Mesenchymal stem cell (in vitro differentiated cells and primary cell): ENCODE measurements around the gene DGCR6.
"Not testable (repeated sequence)": the region's sequence is repeated elsewhere in the genome, so short reads cannot be mapped to it uniquely, and the experiment has no call there.

Source experiments
- DNase-seq: peaks from one replicate; pipeline ENCODE4 v3.0.0-alpha.2; 2013
- H2AFZ ChIP-seq: one replicate; pipeline ENCODE4 v1.6.1; 2013; ENCODE audit warnings: low read depth, mild to moderate bottlenecking, control low read depth, inconsistent platforms, low read length, moderate library complexity
- H2AK5ac ChIP-seq: 2 replicates; pipeline ENCODE4 v1.6.1; 2013; ENCODE audit warnings: low read length, moderate library complexity, mild to moderate bottlenecking, inconsistent platforms; ENCODE audit not compliant: severe bottlenecking
- H2BK120ac ChIP-seq: one replicate; pipeline ENCODE4 v1.6.1; 2013; ENCODE audit warnings: low read depth, mild to moderate bottlenecking, inconsistent platforms, low read length, moderate library complexity
- H2BK12ac ChIP-seq, 2 experiments: one replicate each; pipeline ENCODE4 v1.6.1; 2013; ENCODE audit warnings: inconsistent platforms in 2 of 2, low read length in 2 of 2, mild to moderate bottlenecking in 2 of 2, moderate library complexity in 2 of 2, control low read depth in 1 of 2
- H2BK15ac ChIP-seq: one replicate; pipeline ENCODE4 v1.6.1; 2013; ENCODE audit warnings: mild to moderate bottlenecking, low read depth, inconsistent platforms; ENCODE audit not compliant: poor library complexity, severe bottlenecking
- H2BK5ac ChIP-seq: 2 replicates; pipeline ENCODE4 v1.6.1; 2013; ENCODE audit warnings: low read depth, mild to moderate bottlenecking, low read length, control low read depth, inconsistent platforms; ENCODE audit not compliant: poor library complexity, severe bottlenecking
- H3K14ac ChIP-seq, 2 experiments: one replicate each; pipeline ENCODE4 v1.6.1; 2013; ENCODE audit warnings: inconsistent platforms in 2 of 2, low read length in 2 of 2, control low read depth in 1 of 2, mild to moderate bottlenecking in 1 of 2, moderate library complexity in 1 of 2
- H3K18ac ChIP-seq, 2 experiments: one replicate each; pipeline ENCODE4 v1.6.1; 2013; ENCODE audit warnings: inconsistent platforms in 2 of 2, low read length in 2 of 2, control low read depth in 1 of 2, low read depth in 1 of 2, mild to moderate bottlenecking in 1 of 2
- H3K23ac ChIP-seq, 2 experiments: one replicate each; pipeline ENCODE4 v1.6.1; 2013; ENCODE audit warnings: inconsistent platforms in 2 of 2, low read length in 2 of 2, mild to moderate bottlenecking in 2 of 2, moderate library complexity in 2 of 2, control low read depth in 1 of 2
- H3K27ac ChIP-seq: 2 replicates; pipeline ENCODE4 v1.5.1; 2013; ENCODE audit warnings: mild to moderate bottlenecking, moderate library complexity, low read length, control low read depth, inconsistent platforms; ENCODE audit not compliant: poor library complexity, severe bottlenecking
- H3K27me3 ChIP-seq, 2 experiments: 2 replicates each; pipeline versions ENCODE4 v1.6.1 to v1.7.0; 2013; ENCODE audit warnings: low read length in 2 of 2, mild to moderate bottlenecking in 2 of 2, moderate library complexity in 2 of 2, control low read depth in 1 of 2, inconsistent platforms in 1 of 2; ENCODE audit not compliant: control insufficient read depth in 1 of 2, insufficient read depth in 1 of 2
- H3K36me3 ChIP-seq, 2 experiments: 2 replicates each; pipeline versions ENCODE4 v1.6.1 to v1.7.0; 2013; ENCODE audit warnings: low read length in 2 of 2, control low read depth in 1 of 2, inconsistent platforms in 1 of 2, low read depth in 1 of 2, mild to moderate bottlenecking in 1 of 2; ENCODE audit not compliant: insufficient read depth in 2 of 2, control insufficient read depth in 1 of 2
- H3K4ac ChIP-seq, 2 experiments: one replicate each; pipeline ENCODE4 v1.6.1; 2013; ENCODE audit warnings: inconsistent platforms in 2 of 2, low read length in 2 of 2, mild to moderate bottlenecking in 2 of 2, moderate library complexity in 2 of 2, control low read depth in 1 of 2, low read depth in 1 of 2
- H3K4me1 ChIP-seq: 2 replicates; pipeline ENCODE4 v1.6.1; 2013; ENCODE audit warnings: low read depth, low read length, control low read depth; ENCODE audit not compliant: control insufficient read depth, insufficient read depth
- H3K4me2 ChIP-seq: 2 replicates; pipeline ENCODE4 v1.6.1; 2013; ENCODE audit warnings: low read length, mild to moderate bottlenecking, inconsistent platforms; ENCODE audit not compliant: poor library complexity, severe bottlenecking
- H3K4me3 ChIP-seq, 2 experiments: 2 replicates each; pipeline versions ENCODE4 v1.5.1 to v1.7.0; 2013; ENCODE audit warnings: low read length in 2 of 2, mild to moderate bottlenecking in 2 of 2, control low read depth in 1 of 2, low read depth in 1 of 2; ENCODE audit not compliant: insufficient read depth in 1 of 2
- H3K79me1 ChIP-seq: replicated peaks from 2 replicates; pipeline ENCODE4 v1.6.1; 2013; ENCODE audit warnings: mild to moderate bottlenecking, control low read depth, low read length, inconsistent platforms; ENCODE audit not compliant: poor library complexity, severe bottlenecking
- H3K9ac ChIP-seq: 2 replicates; pipeline ENCODE4 v1.7.0; 2013; ENCODE audit warnings: mild to moderate bottlenecking, low read length, moderate library complexity
- H3K9me3 ChIP-seq: 2 replicates; pipeline ENCODE4 v1.7.0; 2013; ENCODE audit warnings: mild to moderate bottlenecking, low read length; ENCODE audit not compliant: control insufficient read depth
- H4K8ac ChIP-seq: one replicate; pipeline ENCODE4 v1.6.1; 2013; ENCODE audit warnings: inconsistent platforms, mild to moderate bottlenecking, low read length, moderate library complexity
- H4K91ac ChIP-seq: one replicate; pipeline ENCODE4 v1.6.1; 2013; ENCODE audit warnings: mild to moderate bottlenecking, low read length, inconsistent platforms
- WGBS: methylation state at CpG from one replicate; pipeline ENCODE4 v1.1.7; 2013; ENCODE audit warnings: mixed read lengths; 5-methylcytosine and 5-hydroxymethylcytosine counted together

Gene DGCR6

GRCh38 chr22:18906410-18906745 lies 258 bp downstream of the DGCR6 start:
- DNase-seq, H2AK5ac ChIP-seq: not testable (repeated sequence)
- WGBS, result no CpG with 5 or more reads among the region's 36 CpGs

GRCh38 chr22:18906896-18907295 lies 776 bp downstream of the DGCR6 start:
- Histone ChIP-seq H3K14ac (no peak overlapping the region), H3K27ac (no peak overlapping the region), H3K36me3 (no peaks in the 10 kb centered on the region), H2AK5ac (no peak overlapping the region), H3K4me2 (no peak overlapping the region), H2BK120ac (no peak overlapping the region), H2BK5ac (no peak overlapping the region), H3K4ac (no peak overlapping the region), H3K9ac (no peak overlapping the region), H4K91ac (no peak overlapping the region), H3K27me3 (no peaks in the 10 kb centered on the region), H2BK15ac (no peak overlapping the region), H3K9me3 (no peaks in the 10 kb centered on the region), H4K8ac (no peak overlapping the region), H2BK12ac (no peak overlapping the region), H3K79me1 (no peaks in the 10 kb centered on the region), H3K4me3 (no peak overlapping the region), H3K4me1 (no peaks in the 10 kb centered on the region), H3K18ac (no peak overlapping the region), H2AFZ (no peak overlapping the region), H3K23ac (no peak overlapping the region)
- no peak for DNase-seq
- no CpG with 5 or more reads among the region's 13 CpGs for WGBS

More at GRCh38 chr22:18906410-18906745, 258 bp downstream of the DGCR6 start:
- not testable (repeated sequence) for H3K23ac ChIP-seq, H3K14ac ChIP-seq, H4K91ac ChIP-seq, H3K4me3 ChIP-seq, H3K9ac ChIP-seq, H3K36me3 ChIP-seq, H3K18ac ChIP-seq, H3K27ac ChIP-seq, H3K9me3 ChIP-seq, H2BK5ac ChIP-seq, H3K4ac ChIP-seq, H2BK15ac ChIP-seq, H2AFZ ChIP-seq, H3K27me3 ChIP-seq, H2BK120ac ChIP-seq, H3K4me1 ChIP-seq, H2BK12ac ChIP-seq, H4K8ac ChIP-seq, H3K79me1 ChIP-seq, H3K4me2 ChIP-seq

- no peak overlapping the region for H2BK12ac ChIP-seq
- H3K9ac ChIP-seq, result no peak overlapping the region
- no peak overlapping the region for H4K91ac ChIP-seq
- H2AFZ ChIP-seq, result no peak overlapping the region
- no peaks in the 10 kb centered on the region for H3K27me3 ChIP-seq
- no peak overlapping the region for H2BK5ac ChIP-seq
- H3K23ac ChIP-seq, result no peak overlapping the region
- no peak overlapping the region for H3K4me3 ChIP-seq
- no peak overlapping the region for H3K14ac ChIP-seq
- no peak overlapping the region for H3K18ac ChIP-seq
- no peak overlapping the region for H2AK5ac ChIP-seq
- H3K9me3 ChIP-seq, result no peaks in the 10 kb centered on the region
- H3K4ac ChIP-seq, result no peak overlapping the region
- no peak overlapping the region for H3K27ac ChIP-seq
- H3K79me1 ChIP-seq, result no peaks in the 10 kb centered on the region
- DNase-seq, result no peak
- no peak overlapping the region for H4K8ac ChIP-seq
- no peak overlapping the region for H3K4me2 ChIP-seq
- H3K4me1 ChIP-seq, result no peaks in the 10 kb centered on the region
- H2BK120ac ChIP-seq, result no peak overlapping the region
- no CpG with 5 or more reads among the region's 5 CpGs for WGBS
- no peak overlapping the region for H2BK15ac ChIP-seq
- no peaks in the 10 kb centered on the region for H3K36me3 ChIP-seq
Measured at GRCh38 chr22:18909556-18909955, 3.4 kb downstream of the DGCR6 start.

GRCh38 chr22:18911535-18911934 lies 5.4 kb downstream of the DGCR6 start:
- not testable (repeated sequence) for H3K4me2 ChIP-seq, H3K23ac ChIP-seq, H2BK120ac ChIP-seq, H2BK12ac ChIP-seq, DNase-seq, H3K14ac ChIP-seq, H3K9ac ChIP-seq, H3K4me3 ChIP-seq, H2AK5ac ChIP-seq, H4K91ac ChIP-seq, H3K4me1 ChIP-seq, H2BK5ac ChIP-seq, H2AFZ ChIP-seq, H4K8ac ChIP-seq, H3K27me3 ChIP-seq, H3K27ac ChIP-seq, H3K9me3 ChIP-seq, H2BK15ac ChIP-seq, H3K79me1 ChIP-seq, H3K18ac ChIP-seq, H3K36me3 ChIP-seq, H3K4ac ChIP-seq
- no CpG with 5 or more reads among the region's 2 CpGs for WGBS
